GM23248 (cell line): ENCODE results near the gene AAK1. TPM values are rescaled to one million over a fixed set of nuclear protein-coding genes. Genes with fewer than 3 reads are reported as not detected.

Experiments used
- DNase-seq: peaks from one replicate; pipeline ENCODE4 v3.0.0-alpha.2; 2015
- H2AFZ ChIP-seq: fragments of 200-600 bp; sonication (generic); 2 replicates; pipeline ENCODE4 v1.6.1; 2016; ENCODE audit warnings: antibody characterized with exemption
- H3F3A ChIP-seq: fragments of 200-600 bp; sonication (generic); 2 replicates; pipeline ENCODE4 v1.6.1; 2016; ENCODE audit warnings: mild to moderate bottlenecking, antibody characterized with exemption, mixed run types; ENCODE audit not compliant: insufficient read depth
- H3K27ac ChIP-seq: fragments of 200-600 bp; sonication (generic); 2 replicates; pipeline ENCODE4 v1.5.1; 2016; ENCODE audit warnings: mild to moderate bottlenecking
- H3K27me3 ChIP-seq: fragments of 200-600 bp; sonication (generic); replicated peaks from 2 replicates; pipeline ENCODE4 v1.6.1; 2016; ENCODE audit warnings: mild to moderate bottlenecking; ENCODE audit not compliant: insufficient read depth
- H3K36me3 ChIP-seq: fragments of 200-600 bp; sonication (generic); 2 replicates; pipeline ENCODE4 v1.6.1; 2016; ENCODE audit warnings: low read depth, mild to moderate bottlenecking
- H3K4me1 ChIP-seq: fragments of 200-600 bp; sonication (generic); 2 replicates; pipeline ENCODE4 v1.6.1; 2016; ENCODE audit warnings: mild to moderate bottlenecking; ENCODE audit not compliant: insufficient read depth
- H3K4me2 ChIP-seq: fragments of 200-600 bp; sonication (generic); one replicate; pipeline ENCODE4 v1.6.1; 2016; ENCODE audit warnings: mild to moderate bottlenecking; ENCODE audit not compliant: unreplicated experiment
- H3K4me3 ChIP-seq: fragments of 200-600 bp; sonication (generic); 2 replicates; pipeline ENCODE4 v1.5.1; 2016; ENCODE audit warnings: mild to moderate bottlenecking
- H3K79me2 ChIP-seq: fragments of 200-600 bp; sonication (generic); 2 replicates; pipeline ENCODE4 v1.6.1; 2016; ENCODE audit warnings: mild to moderate bottlenecking; ENCODE audit not compliant: insufficient read depth
- H3K9ac ChIP-seq: fragments of 200-600 bp; sonication (generic); 2 replicates; pipeline ENCODE4 v1.6.1; 2016; ENCODE audit warnings: mild to moderate bottlenecking
- H3K9me2 ChIP-seq: fragments of 200-600 bp; sonication (generic); 2 replicates; pipeline ENCODE4 v1.6.1; 2016; ENCODE audit warnings: mixed run types, mild to moderate bottlenecking, moderate library complexity; ENCODE audit not compliant: insufficient read depth
- H3K9me3 ChIP-seq: fragments of 200-600 bp; sonication (generic); one replicate; pipeline ENCODE4 v1.6.1; 2017; ENCODE audit warnings: low read depth
- H4K20me1 ChIP-seq: fragments of 200-600 bp; sonication (generic); 2 replicates; pipeline ENCODE4 v1.6.0; 2016; ENCODE audit not compliant: insufficient read depth
- EZH2 ChIP-seq: fragments of 200-600 bp; sonication (generic); IDR thresholded peaks from 2 replicates; pipeline ENCODE4 v1.6.1; 2018; ENCODE audit warnings: antibody characterized with exemption, mild to moderate bottlenecking; ENCODE audit not compliant: insufficient read depth, poor library complexity, severe bottlenecking
- EZH2phosphoT487 ChIP-seq: fragments of 200-600 bp; sonication (generic); IDR thresholded peaks from 2 replicates; pipeline ENCODE4 v1.6.1; 2018; ENCODE audit warnings: antibody characterized with exemption, moderate library complexity, mild to moderate bottlenecking, low read depth; ENCODE audit not compliant: insufficient read depth
- WGBS, 2 experiments: methylation state at CpG; one replicate each; pipeline ENCODE4 v1.1.6; 2015 to 2017; ENCODE audit warnings: low lambda C conversion rate in 2 of 2, low coverage in 1 of 2; ENCODE audit errors: missing lambda C conversion rate in 2 of 2; 5-methylcytosine and 5-hydroxymethylcytosine counted together
- in situ Hi-C: fragments of 300-500 bp; cut with MboI; formaldehyde crosslinking; loops from 2 replicates; pipeline ENCODE4 v1.15.0; 2020
- polyA plus RNA-seq: library from polyadenylated mRNA; unstranded; fragments of >200 nt; fragmentation: Nextera tagmentation; extraction: Ambion mirVana; gene quantifications from 2 replicates; pipeline ENCODE4 v1.2.1, GENCODE V29; 2016
- total RNA-seq: library from RNA; depleted of rRNA; stranded (reverse); fragments of >200 nt; shearing (Covaris generic); gene quantifications from 2 replicates; pipeline ENCODE4 v1.2.3, GENCODE V29; 2014

AAK1 gene
- total and polyA plus RNA-seq, 2 experiments from 2014 or later: 41.2 to 50.7 TPM

- in situ Hi-C loops: no loop called here
- TF ChIP-seq EZH2phosphoT487 (no peak), EZH2 (no peak)
Observed at GRCh38 chr2:69549421-69549820, 94.1 kb downstream of the AAK1 start.

DNA sequence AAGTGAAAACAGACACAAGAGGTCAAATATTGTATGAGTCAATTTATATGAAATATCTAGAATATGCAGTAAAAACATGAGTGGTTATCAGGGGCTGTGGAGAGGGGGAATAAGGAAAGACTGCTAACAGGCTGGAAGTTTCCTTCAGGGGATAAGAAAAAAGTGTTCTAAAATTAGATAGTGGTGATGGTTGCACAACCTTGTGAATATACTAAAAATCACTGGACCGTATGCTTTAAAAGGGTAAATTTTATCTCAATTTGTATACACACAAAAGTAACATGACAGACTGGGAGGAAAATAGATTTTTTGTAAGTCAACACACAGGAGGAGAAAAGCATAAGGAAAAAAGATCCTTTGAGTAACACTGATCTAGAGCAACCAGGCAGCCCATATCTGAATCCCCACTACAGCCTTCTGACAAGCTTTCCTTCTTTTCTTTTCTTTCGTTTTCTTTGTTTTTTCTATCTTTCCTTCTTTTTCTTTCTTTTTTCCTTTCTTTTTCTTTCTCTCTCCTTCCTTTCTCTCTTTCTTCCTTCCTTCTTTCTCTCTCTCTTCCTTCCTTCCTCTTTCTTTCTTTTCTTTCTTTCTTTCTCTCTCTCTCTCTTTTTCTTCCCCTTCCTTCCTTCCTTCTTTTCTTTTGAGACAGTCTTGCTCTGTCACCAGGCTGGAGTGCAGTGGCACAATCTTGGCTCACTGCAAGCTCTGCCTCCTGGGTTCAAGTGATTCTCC lies 95.4 kb downstream of the AAK1 start:
- WGBS, 2 experiments: 82 to 86% methylated on average over 2 of the region's 2 CpGs
- no peaks in the 10 kb centered on the region for H3K27me3 ChIP-seq
- in situ Hi-C loops: no loop called here
- no peak overlapping the region for H3K4me3 ChIP-seq
- peaks cover 9% of the 10 kb centered on the region for H3F3A ChIP-seq
- H4K20me1 ChIP-seq: no peaks in the 10 kb centered on the region; the same call in 1 of the 2 replicates
- no peak for DNase-seq
- H3K79me2 ChIP-seq: peaks cover 91% of the 10 kb centered on the region
- H3K4me1 ChIP-seq: peaks cover 24% of the 10 kb centered on the region
- no peaks in the 10 kb centered on the region for H3K9me3 ChIP-seq
- H3K4me2 ChIP-seq: no peak overlapping the region
- TF ChIP-seq EZH2phosphoT487 (no peak), EZH2 (no peak)
- no peak overlapping the region for H3K9ac ChIP-seq
- peaks cover 7% of the 10 kb centered on the region for H3K36me3 ChIP-seq
- H2AFZ ChIP-seq: no peak overlapping the region
- H3K27ac ChIP-seq: no peak overlapping the region
- H3K9me2 ChIP-seq: no peaks in the 10 kb centered on the region

More at GRCh38 chr2:69549421-69549820, 94.1 kb downstream of the AAK1 start:
- Histone ChIP-seq H3K4me1 (peaks cover 24% of the 10 kb centered on the region), H3K27me3 (no peaks in the 10 kb centered on the region), H3K27ac (peak overlapping the region; percentile 22), H3K36me3 (peaks cover 9% of the 10 kb centered on the region), H3K79me2 (peaks cover 85% of the 10 kb centered on the region), H2AFZ (no peak overlapping the region), H3K4me3 (no peak overlapping the region), H3K9ac (no peak overlapping the region), H3K4me2 (peak overlapping the region; percentile 24), H4K20me1 (no peaks in the 10 kb centered on the region; the same call in 1 of the 2 replicates), H3F3A (peaks cover 9% of the 10 kb centered on the region), H3K9me3 (no peaks in the 10 kb centered on the region), H3K9me2 (no peaks in the 10 kb centered on the region)
- DNase-seq: peak; percentile 68

GRCh38 chr2:69546646-69547045 lies 96.9 kb downstream of the AAK1 start:
- peaks cover 9% of the 10 kb centered on the region for H3F3A ChIP-seq
- no peaks in the 10 kb centered on the region for H3K9me2 ChIP-seq
- no peak for DNase-seq
- H4K20me1 ChIP-seq: no peaks in the 10 kb centered on the region; the same call in 1 of the 2 replicates
- H3K27me3 ChIP-seq: no peaks in the 10 kb centered on the region
- H3K36me3 ChIP-seq: peaks cover 16% of the 10 kb centered on the region; the same call in 1 of the 2 replicates
- H3K79me2 ChIP-seq: peaks cover 82% of the 10 kb centered on the region
- H3K27ac ChIP-seq: no peak overlapping the region
- in situ Hi-C loops: no loop called here
- H3K4me2 ChIP-seq: no peak overlapping the region
- no peak overlapping the region for H3K9ac ChIP-seq
- 68 to 83% methylated on average over 1 of the region's 1 CpG for WGBS, 2 experiments
- no peaks in the 10 kb centered on the region for H3K9me3 ChIP-seq
- TF ChIP-seq EZH2phosphoT487 (no peak), EZH2 (no peak)
- no peak overlapping the region for H3K4me3 ChIP-seq
- H3K4me1 ChIP-seq: peaks cover 24% of the 10 kb centered on the region
- no peak overlapping the region for H2AFZ ChIP-seq

- no peak overlapping the region for H2AFZ ChIP-seq
- TF ChIP-seq EZH2phosphoT487 (no peak), EZH2 (no peak)
- no peak overlapping the region for H3K9ac ChIP-seq
- H3K27ac ChIP-seq: no peak overlapping the region
- in situ Hi-C loops: no loop called here
- peaks cover 72% of the 10 kb centered on the region for H3K79me2 ChIP-seq
- no peaks in the 10 kb centered on the region for H3K27me3 ChIP-seq
- no peaks in the 10 kb centered on the region for H3K9me2 ChIP-seq
- H3K4me2 ChIP-seq: no peak overlapping the region
- H3F3A ChIP-seq: peaks cover 9% of the 10 kb centered on the region
- H3K36me3 ChIP-seq: peaks cover 22% of the 10 kb centered on the region; the same call in 1 of the 2 replicates
- WGBS, 2 experiments: 50 to 62% methylated on average over 2 of the region's 2 CpGs
- DNase-seq: no peak
- H3K9me3 ChIP-seq: no peaks in the 10 kb centered on the region
- no peak overlapping the region for H3K4me3 ChIP-seq
- H4K20me1 ChIP-seq: no peaks in the 10 kb centered on the region; the same call in 1 of the 2 replicates
- H3K4me1 ChIP-seq: peaks cover 24% of the 10 kb centered on the region
Observed at GRCh38 chr2:69545477-69545932, 98.0 kb downstream of the AAK1 start.
